ENCODE measurements around the gene IL21R.

Gene IL21R

DNA sequence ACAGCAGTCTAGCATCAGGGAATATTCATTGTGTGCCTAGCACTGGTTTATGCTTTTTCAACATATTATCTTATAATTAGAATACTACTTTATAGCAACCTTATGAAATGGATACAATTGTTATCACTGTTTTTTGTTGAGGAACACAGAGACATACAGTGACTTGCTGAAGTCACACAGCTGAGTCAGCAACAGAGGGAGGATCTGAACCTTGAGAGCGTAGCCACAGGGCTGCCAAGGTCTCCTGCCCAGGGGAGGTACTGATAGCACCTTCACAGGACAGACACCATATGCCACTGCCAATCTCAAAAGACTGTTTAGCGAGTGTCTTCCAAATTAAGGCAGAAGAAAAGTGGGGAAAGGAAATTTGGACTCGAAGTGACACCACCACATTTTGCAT, 84.8 kb downstream of the IL21R start:
- TF ChIP-seq GATA1 (IDR thresholded peaks at IDR 0.05; ENCODE audit: low read depth, low read length) (no peak), POLR2A (IDR thresholded peaks at IDR 0.05; ENCODE audit: low read length) (no peak)
- DNase-seq: no peak

DNA sequence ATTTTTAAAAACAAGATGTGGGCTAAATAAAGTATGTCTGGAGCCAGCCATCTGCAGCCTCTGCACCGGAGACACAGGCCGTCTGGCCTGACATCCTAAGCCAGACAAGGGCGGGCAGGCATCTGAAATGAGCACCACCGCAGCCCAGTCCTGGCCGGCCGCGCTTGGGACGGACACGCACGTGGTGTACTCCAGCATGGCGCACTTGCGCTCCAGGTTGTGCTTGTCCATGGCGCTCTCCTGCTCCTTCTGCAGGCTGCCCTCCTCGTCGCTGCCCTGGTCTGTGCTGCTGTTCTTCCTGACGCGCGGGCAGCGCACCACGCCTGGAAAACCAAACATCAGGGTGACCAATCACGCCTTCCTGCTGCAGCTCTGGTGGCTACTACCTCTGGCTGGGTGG, 87.4 kb downstream of the IL21R start:
- TF ChIP-seq POLR2A (IDR thresholded peaks at IDR 0.05; ENCODE audit: low read length): no peak
- no peak for TF ChIP-seq GATA1 (IDR thresholded peaks at IDR 0.05; ENCODE audit: low read depth, low read length)
- no peak for DNase-seq

DNA sequence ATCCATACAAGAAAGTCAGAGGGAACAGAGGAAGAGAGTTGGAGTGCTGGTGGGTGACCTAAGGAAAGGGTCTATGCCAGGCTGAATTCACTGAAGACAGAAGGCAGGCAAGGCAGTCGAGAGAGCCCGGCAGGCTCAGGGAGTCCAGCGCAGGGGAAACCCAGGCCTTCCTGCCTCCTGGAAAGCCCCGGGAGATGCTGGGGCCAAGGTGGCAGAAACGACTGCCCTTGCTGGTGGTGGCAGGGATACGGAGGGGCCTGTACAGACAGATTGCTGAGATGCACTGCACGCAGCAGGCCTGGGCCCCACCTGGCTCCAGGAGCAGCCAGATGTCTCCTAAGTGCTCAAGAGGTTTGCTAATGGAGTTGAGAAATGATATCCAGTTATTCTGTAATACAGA, 87.9 kb downstream of the IL21R start:
- no peak for DNase-seq
- TF ChIP-seq POLR2A (IDR thresholded peaks at IDR 0.05; ENCODE audit: low read length): no peak
- TF ChIP-seq GATA1 (IDR thresholded peaks at IDR 0.05; ENCODE audit: low read depth, low read length): no peak

DNA sequence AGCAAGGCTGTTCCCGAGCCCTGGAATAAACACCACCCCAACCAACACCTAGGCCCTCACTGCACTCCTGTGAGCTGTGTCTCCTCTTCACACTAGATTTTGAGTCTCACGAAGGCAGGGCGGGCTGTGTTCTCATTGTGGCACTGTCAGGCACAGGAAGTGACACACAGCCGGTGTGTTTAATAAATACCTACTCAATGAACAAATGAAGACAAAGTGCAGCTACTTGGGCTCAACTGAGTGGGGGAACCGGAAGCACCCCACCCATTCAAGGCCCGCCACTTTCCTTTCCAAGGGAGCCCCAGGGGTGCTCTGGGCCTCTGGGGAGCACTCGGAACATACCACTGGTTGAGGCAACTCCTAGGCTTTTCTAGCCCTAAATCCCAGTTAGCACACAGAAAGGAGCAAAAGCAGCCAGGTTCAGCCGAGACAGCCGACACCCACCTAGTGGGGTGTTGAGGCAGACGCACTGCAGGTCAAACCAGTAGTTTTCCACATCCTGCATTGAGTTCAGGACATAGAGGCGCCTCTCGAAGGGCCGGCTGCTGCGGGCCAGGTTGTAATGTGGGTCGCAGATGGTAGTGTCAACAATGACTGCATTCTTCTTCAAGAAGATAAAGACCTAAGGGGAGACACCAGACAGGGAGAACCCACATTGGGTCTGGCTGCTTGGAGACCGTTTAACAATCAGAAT, 90.1 kb downstream of the IL21R start:
- no peak for TF ChIP-seq POLR2A (IDR thresholded peaks at IDR 0.05; ENCODE audit: low read length)
- no peak for TF ChIP-seq GATA1 (IDR thresholded peaks at IDR 0.05; ENCODE audit: low read depth, low read length)
- DNase-seq: no peak

DNA sequence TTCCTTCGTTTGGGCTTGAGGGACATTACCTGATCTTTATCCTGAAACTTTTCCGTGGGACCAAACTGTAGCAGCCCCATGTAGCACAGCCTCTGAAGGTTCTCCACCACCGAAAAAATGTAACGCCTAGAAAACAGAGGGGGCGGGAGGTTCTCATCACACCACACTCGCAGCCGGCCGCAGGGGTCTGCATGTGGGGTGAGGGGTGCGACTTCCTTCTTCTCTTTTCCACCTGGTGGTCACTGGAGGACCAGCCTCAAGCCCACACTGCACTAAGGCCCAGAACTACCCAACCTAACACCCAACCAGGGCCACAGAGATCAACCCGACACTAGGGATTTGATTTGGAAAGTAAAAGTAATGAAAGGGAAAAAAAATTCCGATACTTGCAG, 90.6 kb downstream of the IL21R start:
- TF ChIP-seq POLR2A (IDR thresholded peaks at IDR 0.05; ENCODE audit: low read length) (no peak), GATA1 (IDR thresholded peaks at IDR 0.05; ENCODE audit: low read depth, low read length) (no peak)
- DNase-seq: no peak

DNA sequence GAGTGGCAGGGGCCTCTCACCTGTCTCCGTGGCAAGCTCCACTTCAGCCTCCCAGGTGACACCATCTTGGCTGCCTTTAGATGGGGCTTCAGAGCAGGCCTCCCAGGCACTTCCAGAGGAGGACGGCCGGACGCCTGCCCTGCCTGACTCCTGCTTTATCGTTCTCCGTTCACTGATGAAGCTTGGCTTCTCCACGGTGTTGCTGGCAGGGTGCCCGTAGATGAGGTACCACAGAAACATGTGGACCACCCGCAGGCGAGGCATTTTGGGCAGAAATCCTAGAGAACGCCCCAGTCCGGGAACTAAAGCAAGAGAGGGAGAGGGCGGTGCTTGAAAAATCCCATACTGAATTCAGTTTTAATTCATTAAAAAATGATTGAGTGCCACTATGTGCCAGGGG, 93.2 kb downstream of the IL21R start:
- TF ChIP-seq POLR2A (IDR thresholded peaks at IDR 0.05; ENCODE audit: low read length) (no peak), GATA1 (IDR thresholded peaks at IDR 0.05; ENCODE audit: low read depth, low read length) (no peak)
- no peak for DNase-seq

DNA sequence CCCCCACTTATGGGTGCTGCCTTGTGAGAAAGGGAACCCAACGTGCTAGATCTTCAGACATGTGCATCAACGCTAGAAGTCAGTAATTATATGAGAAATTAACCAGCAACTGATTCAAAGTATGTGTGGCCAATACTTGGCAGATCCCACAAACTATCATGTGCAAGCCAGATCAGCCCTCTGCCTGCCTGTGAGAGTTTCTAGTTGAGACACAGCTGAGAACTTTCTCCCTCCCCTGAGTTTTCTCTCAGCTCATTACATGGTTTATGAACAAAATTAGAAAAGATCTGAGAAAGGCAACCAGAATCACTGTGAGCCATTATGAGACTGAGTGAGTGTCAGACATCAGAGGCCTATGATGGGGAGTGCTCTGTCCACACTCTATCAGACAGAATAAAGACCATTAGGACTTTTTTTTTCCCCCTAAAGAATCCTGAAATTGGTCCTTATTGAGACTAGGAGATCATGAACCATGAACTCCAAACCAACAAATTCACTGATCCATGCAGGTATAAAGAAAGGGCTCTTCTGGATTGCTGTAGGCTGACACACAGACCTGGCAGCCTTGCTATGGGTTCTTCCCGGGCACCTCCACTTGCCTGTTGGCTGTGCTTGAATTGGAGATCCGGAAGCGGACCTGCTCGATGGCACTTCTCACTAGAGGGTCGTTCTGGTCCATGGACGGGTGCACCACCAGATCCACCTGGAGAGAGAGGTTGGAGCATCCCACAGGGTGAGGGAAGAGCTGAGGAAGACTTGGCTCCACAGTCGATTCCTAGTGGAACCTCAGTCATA, 96.3 kb downstream of the IL21R start:
- TF ChIP-seq POLR2A (IDR thresholded peaks at IDR 0.05; ENCODE audit: low read length): no peak
- TF ChIP-seq GATA1 (IDR thresholded peaks at IDR 0.05; ENCODE audit: low read depth, low read length): no peak
- DNase-seq: no peak

DNA sequence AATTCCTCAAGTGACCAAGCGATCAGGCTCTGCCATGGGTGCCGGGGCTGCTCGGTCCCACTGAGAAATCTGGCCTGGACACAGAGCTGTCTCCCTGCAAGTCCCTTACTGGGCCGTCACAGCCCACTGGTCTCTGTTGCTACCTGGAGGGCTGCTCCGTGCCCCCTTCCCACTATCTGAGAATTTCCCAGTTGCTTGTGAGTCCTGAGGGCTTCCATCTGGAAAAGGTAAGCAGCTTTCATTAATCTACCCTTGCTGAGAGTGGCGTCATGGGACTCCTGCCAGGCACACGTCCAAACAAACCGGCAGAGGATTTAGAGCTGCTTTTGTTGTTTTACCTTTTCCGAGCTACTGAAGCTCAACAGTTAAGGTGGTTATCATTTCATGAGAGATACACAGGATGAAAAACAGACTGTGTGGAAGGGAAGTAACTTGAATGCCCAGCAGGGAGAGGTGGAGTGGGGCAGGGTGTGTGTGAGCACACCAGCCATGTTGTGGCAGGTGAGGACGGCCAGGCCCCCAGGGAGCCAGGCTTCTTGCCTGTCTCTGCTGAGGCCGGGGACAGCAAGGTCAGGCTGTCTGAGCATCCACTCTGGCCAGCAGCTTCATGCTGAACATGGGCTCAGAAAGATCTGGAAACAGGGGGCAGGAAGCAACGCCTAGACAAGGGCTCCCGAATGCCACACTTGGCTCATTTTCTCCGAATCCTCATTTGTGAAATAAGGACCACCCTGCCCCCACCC, 97.1 kb downstream of the IL21R start:
- no peak for DNase-seq
- TF ChIP-seq POLR2A (IDR thresholded peaks at IDR 0.05; ENCODE audit: low read length) (no peak), GATA1 (IDR thresholded peaks at IDR 0.05; ENCODE audit: low read depth, low read length) (no peak)

DNA sequence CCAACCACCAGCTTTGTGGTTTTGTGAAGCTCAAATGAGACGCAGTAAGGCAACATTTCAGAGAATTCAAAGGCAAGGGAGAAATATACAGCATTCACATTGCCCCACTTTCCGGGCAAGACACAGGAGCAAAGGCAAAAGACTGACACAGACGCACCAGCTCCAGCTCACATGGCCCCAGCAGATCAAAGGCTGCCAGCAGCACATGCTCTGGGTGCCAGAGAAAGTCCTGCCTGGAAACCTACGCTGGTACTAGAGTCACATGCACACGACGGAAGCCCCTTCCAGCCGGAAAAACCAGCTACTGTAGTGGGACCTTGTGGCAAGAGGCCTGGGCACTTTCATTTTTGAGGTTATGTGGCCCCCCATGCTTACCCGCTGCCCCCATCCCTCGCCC, 97.7 kb downstream of the IL21R start:
- no peak for DNase-seq
- TF ChIP-seq GATA1 (IDR thresholded peaks at IDR 0.05; ENCODE audit: low read depth, low read length) (no peak), POLR2A (IDR thresholded peaks at IDR 0.05; ENCODE audit: low read length) (no peak)

DNA sequence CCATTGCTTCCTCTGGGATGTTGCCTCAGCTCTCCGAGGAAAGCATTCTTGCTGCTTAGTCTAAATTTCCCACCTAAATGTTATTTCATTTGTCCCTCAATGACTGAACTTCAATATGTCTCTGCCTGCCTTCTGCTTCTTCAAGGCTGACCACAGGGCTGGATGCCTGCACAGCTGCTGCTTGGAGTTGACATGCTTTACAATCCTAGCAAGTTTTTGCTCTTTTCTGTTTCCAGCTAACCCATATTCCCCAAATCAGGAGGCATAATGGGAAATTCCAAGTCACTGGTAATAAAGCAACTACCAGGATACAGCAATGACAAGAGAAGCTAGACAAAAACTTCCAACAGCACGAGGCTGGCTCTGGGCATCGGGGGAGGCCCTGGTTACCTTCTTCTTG, 98.8 kb downstream of the IL21R start:
- TF ChIP-seq GATA1 (IDR thresholded peaks at IDR 0.05; ENCODE audit: low read depth, low read length) (no peak), POLR2A (IDR thresholded peaks at IDR 0.05; ENCODE audit: low read length) (no peak)
- no peak for DNase-seq
